GM18873 (cell line): ENCODE data around the gene SPSB4.
"Not testable (repeated sequence)": the region's sequence is repeated elsewhere in the genome, so short reads cannot be mapped to it uniquely, and the experiment has no call there.

Experiments used
- ATAC-seq: cut with Tn5 transposase; IDR thresholded peaks from one replicate; pipeline ENCODE4 v1.9.1; 2021; ENCODE audit warnings: mild to moderate bottlenecking, moderate library complexity, moderate number of reproducible peaks; ENCODE audit not compliant: unreplicated experiment, low FRiP score

SPSB4 gene

GRCh38 chr3:141050576-141051442 lies at the start of gene SPSB4:
SPSB4 (plus strand) TSS chr3:141051347; CDS start chr3:141066105, 14,758 bp downstream.
- no peak for ATAC-seq

GRCh38 chr3:141006344-141006743 lies 44.8 kb upstream of the SPSB4 start:
- no peak for ATAC-seq

GRCh38 chr3:141009496-141009895 lies 41.7 kb upstream of the SPSB4 start:
- no peak for ATAC-seq

GRCh38 chr3:141011232-141011996 lies 39.7 kb upstream of the SPSB4 start:
- ATAC-seq: no peak

GRCh38 chr3:141011997-141012262 lies 39.2 kb upstream of the SPSB4 start:
- no peak for ATAC-seq

GRCh38 chr3:141012571-141012970 lies 38.6 kb upstream of the SPSB4 start:
- no peak for ATAC-seq

- ATAC-seq: no peak
Observed at GRCh38 chr3:141015481-141015880, 35.7 kb upstream of the SPSB4 start.

- ATAC-seq: not testable (repeated sequence)
Observed at GRCh38 chr3:141017366-141018322, 33.5 kb upstream of the SPSB4 start.

GRCh38 chr3:141019244-141019643 lies 31.9 kb upstream of the SPSB4 start:
- no peak for ATAC-seq

GRCh38 chr3:141020143-141020830 lies 30.9 kb upstream of the SPSB4 start:
- ATAC-seq: no peak

- no peak for ATAC-seq
Observed at GRCh38 chr3:141021261-141021660, 29.9 kb upstream of the SPSB4 start.

GRCh38 chr3:141030296-141030695 lies 20.9 kb upstream of the SPSB4 start:
- no peak for ATAC-seq

- no peak for ATAC-seq
Observed at GRCh38 chr3:141039589-141039988, 11.6 kb upstream of the SPSB4 start.

GRCh38 chr3:141044695-141045641 lies 6.2 kb upstream of the SPSB4 start:
- ATAC-seq: no peak

- no peak for ATAC-seq
Observed at GRCh38 chr3:141045849-141046248, 5.3 kb upstream of the SPSB4 start.

GRCh38 chr3:141047168-141047567 lies 4.0 kb upstream of the SPSB4 start:
- no peak for ATAC-seq

- ATAC-seq: no peak
Observed at GRCh38 chr3:141049681-141050080, 1.5 kb upstream of the SPSB4 start.

- no peak for ATAC-seq
Observed at GRCh38 chr3:141051443-141052200, 475 bp downstream of the SPSB4 start.
